CD4-positive, alpha-beta T cell (primary cell): ENCODE data around the gene CASQ1. TPM values are rescaled to one million over a fixed set of nuclear protein-coding genes. Genes with fewer than 3 reads are reported as not detected.

Experiments used
- ATAC-seq: fragments of 200-7000 bp; cut with Tn5 transposase; one replicate; pipeline ENCODE4 v1.10.0; 2022; ENCODE audit warnings: mild to moderate bottlenecking; ENCODE audit not compliant: poor library complexity
- CTCF ChIA-PET: fragments of 350-600 bp; sonication (Branson Sonifier 250); formaldehyde crosslinking; loops from one replicate; lab custom pipeline; 2021; ENCODE audit warnings: antibody characterized with exemption, inconsistent platforms; lab: Charles Lee
- POLR2A ChIA-PET: fragments of 350-600 bp; sonication (Branson Sonifier 250); formaldehyde crosslinking; loops from one replicate; lab custom pipeline; 2021; ENCODE audit warnings: antibody characterized with exemption, inconsistent platforms; lab: Charles Lee
- DNase-seq, 14 experiments: peaks; one replicate each; pipeline ENCODE4 v3.0.0-alpha.2; 2013 to 2020; ENCODE audit warnings: mixed read lengths in 2 of 14
- H3K27ac ChIP-seq, 2 donors: one replicate each; pipeline versions ENCODE4 v1.5.1 to v1.7.0; 2013; ENCODE audit warnings: low read length in 2 of 2, low read depth in 1 of 2, mild to moderate bottlenecking in 1 of 2
- H3K27me3 ChIP-seq, 2 experiments: 1 replicate in 1 of 2; 2 replicates in 1 of 2; pipeline versions ENCODE4 v1.6.1 to v1.7.0; 2013; ENCODE audit warnings: low read length in 2 of 2, control low read depth in 1 of 2, mild to moderate bottlenecking in 1 of 2, moderate library complexity in 1 of 2; ENCODE audit not compliant: insufficient read depth in 2 of 2, control insufficient read depth in 1 of 2
- H3K36me3 ChIP-seq: one replicate; pipeline ENCODE4 v1.6.1; 2013; ENCODE audit warnings: low read length, control low read depth; ENCODE audit not compliant: insufficient read depth
- H3K4me1 ChIP-seq: one replicate; pipeline ENCODE4 v1.6.1; 2013; ENCODE audit warnings: low read length, control low read depth; ENCODE audit not compliant: insufficient read depth
- H3K4me3 ChIP-seq: one replicate; pipeline ENCODE4 v1.5.1; 2013; ENCODE audit warnings: mild to moderate bottlenecking, low read length, moderate library complexity
- H3K9me3 ChIP-seq, 2 experiments: 1 replicate in 1 of 2; 2 replicates in 1 of 2; pipeline versions ENCODE4 v1.6.1 to v1.7.0; 2013; ENCODE audit warnings: low read length in 2 of 2, mild to moderate bottlenecking in 2 of 2, control low read depth in 1 of 2, moderate library complexity in 1 of 2; ENCODE audit not compliant: control insufficient read depth in 1 of 2, insufficient read depth in 1 of 2
- H3K27ac Mint-ChIP-seq: one replicate; pipeline ENCODE4 v1.8.0; 2020; ENCODE audit warnings: mixed read lengths
- H3K27me3 Mint-ChIP-seq: one replicate; pipeline ENCODE4 v1.8.0; 2021; ENCODE audit warnings: mixed read lengths
- H3K36me3 Mint-ChIP-seq: one replicate; pipeline ENCODE4 v1.8.0; 2021; ENCODE audit warnings: low read depth, mixed read lengths
- H3K4me1 Mint-ChIP-seq: one replicate; pipeline ENCODE4 v1.8.0; 2021; ENCODE audit warnings: low read depth, mixed read lengths
- H3K4me3 Mint-ChIP-seq: one replicate; pipeline ENCODE4 v1.8.0; 2020; ENCODE audit warnings: mild to moderate bottlenecking, mixed read lengths
- H3K9me3 Mint-ChIP-seq: one replicate; pipeline ENCODE4 v1.8.0; 2020; ENCODE audit warnings: mixed read lengths
- intact Hi-C, 2 experiments: fragments of 100-400 bp; cut with DNase I in 1 of 2; cut with micrococcal nuclease in 1 of 2; formaldehyde crosslinking; loops; one replicate each; pipeline versions ENCODE4 v1.15.1 to v1.9.0; 2023 to 2025; cut with DNase I, micrococcal nuclease
- total RNA-seq, 174 experiments: library from RNA in 2 of 174; stranded (reverse) in 2 of 174; gene quantifications; one replicate each; pipeline ENCODE4 v1.2.3 and lab custom pipeline; 2021 to 2026
- TF ChIP-seq, protein P1 (sequence below): fragments of 200-600 bp; IDR thresholded peaks from one replicate; pipeline ENCODE4 v1.8.0; 2022; ENCODE audit warnings: antibody characterized with exemption, mild to moderate bottlenecking

The CASQ1 gene
- total RNA-seq, 2 experiments from 2014 or later, result not detected

DNA sequence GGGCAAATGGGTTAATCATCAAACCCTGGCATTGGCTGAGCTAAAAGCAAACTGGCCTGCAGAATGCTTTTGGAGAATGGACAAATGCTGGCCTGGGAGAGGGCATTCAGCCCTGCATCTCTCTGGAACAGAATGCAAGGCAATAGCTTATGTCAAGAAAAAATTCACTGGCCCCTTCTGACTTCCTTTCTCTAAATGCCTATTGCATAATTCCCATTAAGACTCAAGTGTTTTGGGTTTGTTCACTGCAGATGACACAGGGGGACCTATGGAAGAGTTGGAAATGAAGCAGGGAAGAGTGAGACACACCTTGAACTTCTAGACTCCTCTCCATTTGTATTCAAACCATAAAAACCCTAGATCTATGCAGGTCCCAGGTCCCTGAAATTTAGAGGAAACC lies 30.7 kb downstream of the CASQ1 start:
- no peak overlapping the region for H3K27ac Mint-ChIP-seq
- no peak for ATAC-seq
- H3K36me3 Mint-ChIP-seq, result peaks cover 34% of the 10 kb centered on the region
- Histone ChIP-seq H3K36me3 (peaks cover 100% of the 10 kb centered on the region), H3K27ac (no peak overlapping the region), H3K4me3 (no peak overlapping the region), H3K4me1 (no peaks in the 10 kb centered on the region), H3K9me3 (no peaks in the 10 kb centered on the region), H3K27me3 (no peaks in the 10 kb centered on the region)
- H3K27me3 Mint-ChIP-seq, result no peaks in the 10 kb centered on the region
- intact Hi-C loops, result no loop called here
- TF ChIP-seq, protein P1, sequence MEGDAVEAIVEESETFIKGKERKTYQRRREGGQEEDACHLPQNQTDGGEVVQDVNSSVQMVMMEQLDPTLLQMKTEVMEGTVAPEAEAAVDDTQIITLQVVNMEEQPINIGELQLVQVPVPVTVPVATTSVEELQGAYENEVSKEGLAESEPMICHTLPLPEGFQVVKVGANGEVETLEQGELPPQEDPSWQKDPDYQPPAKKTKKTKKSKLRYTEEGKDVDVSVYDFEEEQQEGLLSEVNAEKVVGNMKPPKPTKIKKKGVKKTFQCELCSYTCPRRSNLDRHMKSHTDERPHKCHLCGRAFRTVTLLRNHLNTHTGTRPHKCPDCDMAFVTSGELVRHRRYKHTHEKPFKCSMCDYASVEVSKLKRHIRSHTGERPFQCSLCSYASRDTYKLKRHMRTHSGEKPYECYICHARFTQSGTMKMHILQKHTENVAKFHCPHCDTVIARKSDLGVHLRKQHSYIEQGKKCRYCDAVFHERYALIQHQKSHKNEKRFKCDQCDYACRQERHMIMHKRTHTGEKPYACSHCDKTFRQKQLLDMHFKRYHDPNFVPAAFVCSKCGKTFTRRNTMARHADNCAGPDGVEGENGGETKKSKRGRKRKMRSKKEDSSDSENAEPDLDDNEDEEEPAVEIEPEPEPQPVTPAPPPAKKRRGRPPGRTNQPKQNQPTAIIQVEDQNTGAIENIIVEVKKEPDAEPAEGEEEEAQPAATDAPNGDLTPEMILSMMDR, result no peak
- no peak for DNase-seq
- H3K9me3 Mint-ChIP-seq, result no peaks in the 10 kb centered on the region
- POLR2A ChIA-PET, result no interaction called here
- H3K4me3 Mint-ChIP-seq, result no peak overlapping the region
- CTCF ChIA-PET, result interaction anchor here (1.4 to 1.9 kb wide), 1 partner anchor 31 kb away, joined by 5 to 7 read pairs; no protein-coding TSS in a partner anchor
- H3K4me1 Mint-ChIP-seq, result no peaks in the 10 kb centered on the region

DNA sequence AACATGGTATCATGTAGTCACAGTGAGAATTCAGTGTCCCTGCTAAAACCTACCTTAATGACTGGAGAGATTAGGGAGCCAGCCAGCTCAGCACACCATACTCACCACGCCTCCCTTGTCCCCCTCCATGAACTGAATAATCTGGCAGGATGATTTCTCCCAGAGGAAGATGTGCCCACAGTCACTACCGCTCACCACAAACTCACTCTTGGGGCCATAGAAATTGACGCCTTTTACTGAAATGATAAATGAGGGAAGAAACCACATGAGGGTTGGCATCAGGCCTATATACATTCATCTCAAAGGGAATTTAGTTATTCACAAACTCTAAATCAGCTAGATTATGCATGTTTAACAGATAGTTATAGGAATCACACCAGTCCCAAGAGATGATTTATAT lies 32.2 kb downstream of the CASQ1 start:
- intact Hi-C loops, result no loop called here
- CTCF ChIA-PET, result interaction anchor here (1.0 to 1.4 kb wide), 2 partner anchors 29 to 66 kb away, joined by 3 to 5 read pairs; no protein-coding TSS in a partner anchor
- no peak overlapping the region for H3K27ac Mint-ChIP-seq
- no peak for ATAC-seq
- H3K27me3 Mint-ChIP-seq, result no peaks in the 10 kb centered on the region
- DNase-seq, result no peak
- H3K36me3 Mint-ChIP-seq, result peaks cover 20% of the 10 kb centered on the region
- Histone ChIP-seq H3K9me3 (no peaks in the 10 kb centered on the region), H3K27ac (no peak overlapping the region), H3K36me3 (peaks cover 99% of the 10 kb centered on the region), H3K27me3 (no peaks in the 10 kb centered on the region), H3K4me1 (no peaks in the 10 kb centered on the region), H3K4me3 (no peak overlapping the region)
- no peaks in the 10 kb centered on the region for H3K4me1 Mint-ChIP-seq
- TF ChIP-seq, protein P1, result no peak
- no peak overlapping the region for H3K4me3 Mint-ChIP-seq
- POLR2A ChIA-PET, result no interaction called here
- no peaks in the 10 kb centered on the region for H3K9me3 Mint-ChIP-seq

DNA sequence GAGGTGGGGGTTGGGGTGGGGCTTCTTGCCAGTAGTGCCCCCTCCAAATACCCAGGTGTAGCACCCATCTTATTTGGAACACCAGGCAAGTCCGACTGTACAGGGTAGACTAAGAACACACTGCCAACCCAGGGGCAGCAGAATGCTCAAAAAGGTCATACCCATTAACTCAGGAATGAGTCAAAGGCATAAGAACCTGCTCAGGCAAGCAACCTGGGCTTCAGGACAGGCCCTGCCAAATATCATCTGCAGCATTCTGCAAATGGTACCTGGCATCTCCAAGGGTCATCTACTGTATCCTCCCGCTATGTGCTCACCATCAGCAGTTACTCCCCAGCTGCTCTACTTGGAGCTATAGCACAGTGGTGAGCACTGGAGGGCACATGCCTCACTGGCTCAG lies 34.2 kb downstream of the CASQ1 start:
- no peaks in the 10 kb centered on the region for H3K27me3 Mint-ChIP-seq
- peaks cover 18% of the 10 kb centered on the region for H3K36me3 Mint-ChIP-seq
- H3K4me1 Mint-ChIP-seq, result no peaks in the 10 kb centered on the region
- H3K9me3 Mint-ChIP-seq, result no peaks in the 10 kb centered on the region
- ChIA-PET CTCF (no interaction called here), POLR2A (no interaction called here)
- ATAC-seq (no peak), DNase-seq (no peak)
- TF ChIP-seq, protein P1, result no peak
- Histone ChIP-seq H3K27ac (no peak overlapping the region), H3K4me1 (no peaks in the 10 kb centered on the region), H3K9me3 (no peaks in the 10 kb centered on the region), H3K4me3 (no peak overlapping the region), H3K36me3 (peaks cover 97% of the 10 kb centered on the region), H3K27me3 (no peaks in the 10 kb centered on the region)
- H3K4me3 Mint-ChIP-seq, result no peak overlapping the region
- intact Hi-C loops, result no loop called here
- H3K27ac Mint-ChIP-seq, result no peak overlapping the region
